ENCODE results near the gene BCL11B. TPM values are rescaled to one million over a fixed set of nuclear protein-coding genes. Genes with fewer than 3 reads are reported as not detected.
A peak's percentile ranks its signal among the peaks of the same experiment; 100 is the strongest.

Gene BCL11B
- total RNA-seq, 1 donor from 2014 or later, result 0.85 TPM

GRCh38 chr14:99145307-99145706 lies 126.7 kb downstream of the BCL11B start:
- Histone ChIP-seq H3K4me1 (no peaks in the 10 kb centered on the region), H3K36me3 (no peaks in the 10 kb centered on the region), H3K9me3 (no peaks in the 10 kb centered on the region), H3K27me3 (no peaks in the 10 kb centered on the region), H3K4me3 (no peak overlapping the region), H3K27ac (no peak overlapping the region)
- TF ChIP-seq, protein P1, sequence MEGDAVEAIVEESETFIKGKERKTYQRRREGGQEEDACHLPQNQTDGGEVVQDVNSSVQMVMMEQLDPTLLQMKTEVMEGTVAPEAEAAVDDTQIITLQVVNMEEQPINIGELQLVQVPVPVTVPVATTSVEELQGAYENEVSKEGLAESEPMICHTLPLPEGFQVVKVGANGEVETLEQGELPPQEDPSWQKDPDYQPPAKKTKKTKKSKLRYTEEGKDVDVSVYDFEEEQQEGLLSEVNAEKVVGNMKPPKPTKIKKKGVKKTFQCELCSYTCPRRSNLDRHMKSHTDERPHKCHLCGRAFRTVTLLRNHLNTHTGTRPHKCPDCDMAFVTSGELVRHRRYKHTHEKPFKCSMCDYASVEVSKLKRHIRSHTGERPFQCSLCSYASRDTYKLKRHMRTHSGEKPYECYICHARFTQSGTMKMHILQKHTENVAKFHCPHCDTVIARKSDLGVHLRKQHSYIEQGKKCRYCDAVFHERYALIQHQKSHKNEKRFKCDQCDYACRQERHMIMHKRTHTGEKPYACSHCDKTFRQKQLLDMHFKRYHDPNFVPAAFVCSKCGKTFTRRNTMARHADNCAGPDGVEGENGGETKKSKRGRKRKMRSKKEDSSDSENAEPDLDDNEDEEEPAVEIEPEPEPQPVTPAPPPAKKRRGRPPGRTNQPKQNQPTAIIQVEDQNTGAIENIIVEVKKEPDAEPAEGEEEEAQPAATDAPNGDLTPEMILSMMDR (IDR thresholded peaks at IDR 0.05), result no peak
- intact Hi-C loops (cut with DNase I), result no loop called here
- DNase-seq (ENCODE audit: low spot score in 2 of 2), result no peak

GRCh38 chr14:99143793-99144192 lies 128.2 kb downstream of the BCL11B start:
- H3K4me3 ChIP-seq, result no peak overlapping the region
- no peaks in the 10 kb centered on the region for H3K9me3 ChIP-seq
- TF ChIP-seq, protein P1 (IDR thresholded peaks at IDR 0.05), result no peak
- H3K27me3 ChIP-seq, result no peaks in the 10 kb centered on the region
- H3K36me3 ChIP-seq, result no peaks in the 10 kb centered on the region
- no peaks in the 10 kb centered on the region for H3K4me1 ChIP-seq
- no peak overlapping the region for H3K27ac ChIP-seq
- intact Hi-C loops (cut with DNase I), result no loop called here
- DNase-seq (ENCODE audit: low spot score in 2 of 2), result no peak

DNA sequence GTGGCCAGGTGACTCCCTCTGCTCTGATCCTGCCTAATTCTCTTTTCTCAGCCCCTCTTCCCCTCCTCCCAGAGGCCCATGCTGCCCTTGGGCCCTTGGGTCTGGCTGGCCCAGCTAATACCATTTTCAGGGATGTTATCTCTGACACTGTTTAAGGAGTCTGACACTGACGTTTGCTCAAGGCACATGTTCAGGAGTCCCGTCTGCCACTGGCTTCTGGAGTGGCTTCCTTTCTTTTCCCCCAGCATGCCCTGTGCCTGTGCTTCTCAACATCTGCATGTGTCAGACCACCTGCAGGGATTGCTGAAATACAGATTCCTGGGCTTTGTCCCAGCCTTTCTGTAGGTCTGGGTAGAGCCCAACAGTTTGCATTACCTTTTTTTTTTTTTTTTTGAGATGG lies 128.9 kb downstream of the BCL11B start:
- H3K9me3 ChIP-seq, result no peaks in the 10 kb centered on the region
- H3K4me3 ChIP-seq, result no peak overlapping the region
- no peaks in the 10 kb centered on the region for H3K36me3 ChIP-seq
- intact Hi-C loops (cut with DNase I), result no loop called here
- no peaks in the 10 kb centered on the region for H3K4me1 ChIP-seq
- DNase-seq (ENCODE audit: low spot score in 2 of 2), result no peak
- TF ChIP-seq, protein P1 (IDR thresholded peaks at IDR 0.05), result no peak
- no peaks in the 10 kb centered on the region for H3K27me3 ChIP-seq
- H3K27ac ChIP-seq, result no peak overlapping the region

GRCh38 chr14:99141236-99141635 lies 130.8 kb downstream of the BCL11B start:
- Histone ChIP-seq H3K27me3 (no peaks in the 10 kb centered on the region), H3K27ac (no peak overlapping the region), H3K36me3 (no peaks in the 10 kb centered on the region), H3K9me3 (no peaks in the 10 kb centered on the region), H3K4me1 (no peaks in the 10 kb centered on the region), H3K4me3 (no peak overlapping the region)
- DNase-seq (ENCODE audit: low spot score in 2 of 2), result no peak
- intact Hi-C loops (cut with DNase I), result no loop called here
- TF ChIP-seq, protein P1 (IDR thresholded peaks at IDR 0.05), result no peak

DNA sequence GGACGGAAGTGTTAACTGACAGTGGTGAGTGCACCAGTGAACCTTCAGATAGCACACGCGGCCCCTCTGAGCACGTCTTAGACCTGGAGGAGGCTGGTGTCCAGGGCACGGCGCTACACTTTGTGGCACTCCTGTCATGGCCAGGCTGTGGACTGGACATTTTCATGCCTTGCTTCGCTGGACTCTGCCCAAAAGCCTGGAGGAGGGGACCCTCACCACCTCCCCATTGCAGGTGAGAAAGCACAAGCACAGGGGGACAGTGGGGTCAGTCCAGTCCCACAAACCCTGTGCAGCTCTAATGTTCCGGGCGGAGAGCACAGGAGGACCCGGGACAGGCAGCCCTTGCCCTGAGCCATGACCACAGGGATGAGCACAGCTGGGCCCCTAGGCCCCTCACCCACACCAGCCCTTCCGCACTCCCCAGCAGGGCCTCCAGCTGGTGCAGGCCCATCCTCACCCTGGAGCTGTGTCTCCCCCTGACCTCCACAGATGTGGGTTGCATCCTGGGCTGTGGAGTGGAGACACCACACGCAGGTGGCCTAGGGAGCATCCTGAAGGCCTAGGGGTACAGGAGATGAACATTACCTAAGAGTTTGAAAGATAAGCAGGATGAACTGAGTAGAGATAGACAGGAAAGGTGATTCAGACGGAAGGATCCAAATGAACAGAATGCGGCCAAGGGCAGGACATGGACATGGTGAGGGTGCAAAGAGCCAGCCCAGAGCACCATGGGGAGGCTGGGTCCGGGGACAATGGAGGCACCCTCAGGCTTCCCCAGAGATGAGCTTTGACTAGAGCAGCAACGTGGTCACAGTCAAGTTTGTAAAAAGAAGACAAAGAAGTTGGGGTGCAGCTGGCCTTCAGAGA lies 132.8 kb downstream of the BCL11B start:
- Histone ChIP-seq H3K36me3 (no peaks in the 10 kb centered on the region), H3K9me3 (no peaks in the 10 kb centered on the region), H3K27me3 (no peaks in the 10 kb centered on the region), H3K27ac (no peak overlapping the region), H3K4me3 (no peak overlapping the region), H3K4me1 (no peaks in the 10 kb centered on the region)
- peak in 1 of 2 donors; percentile 51 for DNase-seq (ENCODE audit: low spot score in 2 of 2)
- intact Hi-C loops (cut with DNase I), result no loop called here
- TF ChIP-seq, protein P1 (IDR thresholded peaks at IDR 0.05), result no peak
